ENCODE results near the gene NDUFAF8.

The NDUFAF8 gene

DNA sequence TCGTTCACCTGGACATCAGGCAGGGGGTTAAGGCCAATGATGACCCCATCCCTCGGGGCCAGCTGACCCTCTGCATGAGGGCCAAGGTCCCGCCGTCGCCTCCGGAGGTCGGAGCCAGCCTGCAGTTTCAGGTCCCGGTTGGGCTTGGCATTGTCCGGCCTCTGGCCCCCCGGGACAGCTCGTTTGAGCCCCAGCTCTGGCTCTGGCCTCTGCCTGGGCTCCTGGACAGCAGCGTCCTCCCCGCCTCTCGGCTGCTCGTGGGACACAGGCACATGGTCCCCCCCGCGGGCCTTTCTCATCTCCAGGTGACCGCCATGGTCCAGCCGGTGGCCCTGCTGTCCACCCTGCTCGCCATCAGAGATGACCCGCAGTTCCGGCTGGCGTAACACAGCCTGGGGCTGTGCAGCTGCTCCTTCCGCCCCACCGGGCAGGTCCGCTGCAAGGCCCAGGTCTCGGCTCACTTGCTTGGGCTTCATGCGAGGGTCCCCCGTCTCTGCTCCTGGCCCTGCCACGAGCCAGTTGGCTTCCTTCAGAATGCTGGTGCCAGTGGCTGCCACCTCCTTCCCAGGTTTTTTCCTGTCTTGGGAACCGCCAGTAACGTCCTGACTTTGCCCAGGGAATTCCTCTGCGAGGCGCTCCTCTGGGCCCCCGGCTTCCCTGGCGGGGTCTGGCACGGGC lies 6.7 kb downstream of the NDUFAF8 start:
- TF ChIP-seq, protein P1, sequence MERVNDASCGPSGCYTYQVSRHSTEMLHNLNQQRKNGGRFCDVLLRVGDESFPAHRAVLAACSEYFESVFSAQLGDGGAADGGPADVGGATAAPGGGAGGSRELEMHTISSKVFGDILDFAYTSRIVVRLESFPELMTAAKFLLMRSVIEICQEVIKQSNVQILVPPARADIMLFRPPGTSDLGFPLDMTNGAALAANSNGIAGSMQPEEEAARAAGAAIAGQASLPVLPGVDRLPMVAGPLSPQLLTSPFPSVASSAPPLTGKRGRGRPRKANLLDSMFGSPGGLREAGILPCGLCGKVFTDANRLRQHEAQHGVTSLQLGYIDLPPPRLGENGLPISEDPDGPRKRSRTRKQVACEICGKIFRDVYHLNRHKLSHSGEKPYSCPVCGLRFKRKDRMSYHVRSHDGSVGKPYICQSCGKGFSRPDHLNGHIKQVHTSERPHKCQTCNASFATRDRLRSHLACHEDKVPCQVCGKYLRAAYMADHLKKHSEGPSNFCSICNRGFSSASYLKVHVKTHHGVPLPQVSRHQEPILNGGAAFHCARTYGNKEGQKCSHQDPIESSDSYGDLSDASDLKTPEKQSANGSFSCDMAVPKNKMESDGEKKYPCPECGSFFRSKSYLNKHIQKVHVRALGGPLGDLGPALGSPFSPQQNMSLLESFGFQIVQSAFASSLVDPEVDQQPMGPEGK (CRISPR knock-in tag; IDR thresholded peaks at IDR 0.05; ENCODE audit: borderline replicate concordance), result no peak
- TF ChIP-seq BACH2 (CRISPR knock-in tag; IDR thresholded peaks at IDR 0.05; ENCODE audit: borderline replicate concordance) (no peak), ZNF565 (CRISPR knock-in tag; conservative IDR thresholded peaks at IDR 0.05; ENCODE audit: low read depth) (no peak), RARB (CRISPR knock-in tag; IDR thresholded peaks at IDR 0.05) (no peak)
- TF ChIP-seq, protein P2, sequence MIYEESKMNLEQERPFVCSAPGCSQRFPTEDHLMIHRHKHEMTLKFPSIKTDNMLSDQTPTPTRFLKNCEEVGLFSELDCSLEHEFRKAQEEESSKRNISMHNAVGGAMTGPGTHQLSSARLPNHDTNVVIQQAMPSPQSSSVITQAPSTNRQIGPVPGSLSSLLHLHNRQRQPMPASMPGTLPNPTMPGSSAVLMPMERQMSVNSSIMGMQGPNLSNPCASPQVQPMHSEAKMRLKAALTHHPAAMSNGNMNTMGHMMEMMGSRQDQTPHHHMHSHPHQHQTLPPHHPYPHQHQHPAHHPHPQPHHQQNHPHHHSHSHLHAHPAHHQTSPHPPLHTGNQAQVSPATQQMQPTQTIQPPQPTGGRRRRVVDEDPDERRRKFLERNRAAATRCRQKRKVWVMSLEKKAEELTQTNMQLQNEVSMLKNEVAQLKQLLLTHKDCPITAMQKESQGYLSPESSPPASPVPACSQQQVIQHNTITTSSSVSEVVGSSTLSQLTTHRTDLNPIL (CRISPR knock-in tag; IDR thresholded peaks at IDR 0.05; ENCODE audit: low read depth), result no peak
- ATAC-seq, result peak; percentile 2; the same call in 2 of the 3 replicates

DNA sequence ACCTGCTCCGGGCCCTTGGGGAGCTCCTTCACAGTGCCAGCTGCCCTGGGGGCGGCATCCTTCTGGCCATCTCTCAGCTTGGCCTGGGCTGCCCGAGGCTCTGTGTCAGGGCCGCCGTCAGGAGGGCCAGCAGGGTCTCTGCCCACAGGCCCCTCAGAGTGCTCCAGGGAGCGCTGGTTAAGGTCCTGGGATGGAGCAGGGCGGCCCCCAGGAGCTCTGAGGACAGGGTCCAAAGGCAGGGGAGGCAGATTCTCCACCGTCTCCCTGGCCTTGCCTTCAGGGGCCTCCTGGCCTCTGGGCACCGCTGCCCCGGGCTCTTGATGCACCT lies 7.2 kb downstream of the NDUFAF8 start:
- ATAC-seq, result peak; percentile 1; the same call in 1 of the 3 replicates
- TF ChIP-seq RARB (CRISPR knock-in tag; IDR thresholded peaks at IDR 0.05) (no peak), ZFP3 (CRISPR knock-in tag; IDR thresholded peaks at IDR 0.05) (no peak)

DNA sequence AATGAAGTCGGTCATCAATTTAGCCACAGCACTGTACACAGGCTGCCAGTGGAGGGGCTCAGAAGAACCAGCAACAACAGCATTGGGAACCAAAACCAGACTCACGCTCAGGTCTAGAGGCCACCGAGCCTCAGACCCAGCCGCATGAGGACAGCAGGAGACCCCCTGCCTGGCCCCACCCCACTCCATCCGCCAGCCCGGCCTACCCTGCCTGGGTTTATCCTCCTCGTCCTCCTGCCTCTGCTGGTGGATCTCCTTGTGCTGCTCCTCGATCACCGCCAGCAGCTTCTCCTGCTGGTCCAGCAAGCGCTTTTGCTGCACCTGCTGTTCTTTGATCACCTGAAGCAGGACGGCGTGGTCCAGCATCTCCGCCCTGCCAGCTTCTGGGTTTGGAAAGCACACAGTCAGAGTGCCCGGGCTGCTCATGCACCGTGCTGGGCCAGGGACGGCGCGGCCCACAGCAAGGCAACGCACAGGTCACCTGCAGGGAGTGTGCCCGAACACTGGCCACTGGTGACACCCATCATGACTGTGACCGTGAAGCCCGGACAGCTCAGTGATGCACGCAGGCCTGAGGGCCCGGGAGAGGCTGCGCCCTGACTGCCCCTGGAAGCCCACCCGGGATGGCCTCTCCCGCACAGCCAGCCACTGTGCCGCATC lies 7.7 kb downstream of the NDUFAF8 start:
- TF ChIP-seq PPARA (CRISPR knock-in tag; IDR thresholded peaks at IDR 0.05; ENCODE audit: borderline replicate concordance) (no peak), BACH2 (CRISPR knock-in tag; IDR thresholded peaks at IDR 0.05; ENCODE audit: borderline replicate concordance) (no peak), ZNF565 (CRISPR knock-in tag; conservative IDR thresholded peaks at IDR 0.05; ENCODE audit: low read depth) (no peak), ISL1 (CRISPR knock-in tag; IDR thresholded peaks at IDR 0.05) (no peak), RARB (CRISPR knock-in tag; IDR thresholded peaks at IDR 0.05) (no peak), ZFP3 (CRISPR knock-in tag; IDR thresholded peaks at IDR 0.05) (no peak), CSDC2 (CRISPR knock-in tag; IDR thresholded peaks at IDR 0.05) (no peak), ARNTL (CRISPR knock-in tag; IDR thresholded peaks at IDR 0.05; ENCODE audit: borderline replicate concordance, low read depth) (no peak), ZNF8 (CRISPR knock-in tag; IDR thresholded peaks at IDR 0.05) (no peak), ESRRG (CRISPR knock-in tag; IDR thresholded peaks at IDR 0.05) (no peak), GLIS3 (CRISPR knock-in tag; IDR thresholded peaks at IDR 0.05) (no peak), TCF4 (CRISPR knock-in tag; IDR thresholded peaks at IDR 0.05; ENCODE audit: borderline replicate concordance) (no peak)
- TF ChIP-seq, protein P2 (CRISPR knock-in tag; IDR thresholded peaks at IDR 0.05; ENCODE audit: low read depth), result no peak
- TF ChIP-seq, protein P3, sequence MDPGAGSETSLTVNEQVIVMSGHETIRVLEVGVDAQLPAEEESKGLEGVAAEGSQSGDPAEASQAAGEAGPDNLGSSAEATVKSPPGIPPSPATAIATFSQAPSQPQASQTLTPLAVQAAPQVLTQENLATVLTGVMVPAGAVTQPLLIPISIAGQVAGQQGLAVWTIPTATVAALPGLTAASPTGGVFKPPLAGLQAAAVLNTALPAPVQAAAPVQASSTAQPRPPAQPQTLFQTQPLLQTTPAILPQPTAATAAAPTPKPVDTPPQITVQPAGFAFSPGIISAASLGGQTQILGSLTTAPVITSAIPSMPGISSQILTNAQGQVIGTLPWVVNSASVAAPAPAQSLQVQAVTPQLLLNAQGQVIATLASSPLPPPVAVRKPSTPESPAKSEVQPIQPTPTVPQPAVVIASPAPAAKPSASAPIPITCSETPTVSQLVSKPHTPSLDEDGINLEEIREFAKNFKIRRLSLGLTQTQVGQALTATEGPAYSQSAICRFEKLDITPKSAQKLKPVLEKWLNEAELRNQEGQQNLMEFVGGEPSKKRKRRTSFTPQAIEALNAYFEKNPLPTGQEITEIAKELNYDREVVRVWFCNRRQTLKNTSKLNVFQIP (CRISPR knock-in tag; IDR thresholded peaks at IDR 0.05; ENCODE audit: borderline replicate concordance, low read depth), result no peak
- TF ChIP-seq, protein P4, sequence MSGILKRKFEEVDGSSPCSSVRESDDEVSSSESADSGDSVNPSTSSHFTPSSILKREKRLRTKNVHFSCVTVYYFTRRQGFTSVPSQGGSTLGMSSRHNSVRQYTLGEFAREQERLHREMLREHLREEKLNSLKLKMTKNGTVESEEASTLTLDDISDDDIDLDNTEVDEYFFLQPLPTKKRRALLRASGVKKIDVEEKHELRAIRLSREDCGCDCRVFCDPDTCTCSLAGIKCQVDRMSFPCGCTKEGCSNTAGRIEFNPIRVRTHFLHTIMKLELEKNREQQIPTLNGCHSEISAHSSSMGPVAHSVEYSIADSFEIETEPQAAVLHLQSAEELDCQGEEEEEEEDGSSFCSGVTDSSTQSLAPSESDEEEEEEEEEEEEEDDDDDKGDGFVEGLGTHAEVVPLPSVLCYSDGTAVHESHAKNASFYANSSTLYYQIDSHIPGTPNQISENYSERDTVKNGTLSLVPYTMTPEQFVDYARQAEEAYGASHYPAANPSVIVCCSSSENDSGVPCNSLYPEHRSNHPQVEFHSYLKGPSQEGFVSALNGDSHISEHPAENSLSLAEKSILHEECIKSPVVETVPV (CRISPR knock-in tag; IDR thresholded peaks at IDR 0.05), result no peak
- no peak; the same call in 2 of the 3 replicates for ATAC-seq

DNA sequence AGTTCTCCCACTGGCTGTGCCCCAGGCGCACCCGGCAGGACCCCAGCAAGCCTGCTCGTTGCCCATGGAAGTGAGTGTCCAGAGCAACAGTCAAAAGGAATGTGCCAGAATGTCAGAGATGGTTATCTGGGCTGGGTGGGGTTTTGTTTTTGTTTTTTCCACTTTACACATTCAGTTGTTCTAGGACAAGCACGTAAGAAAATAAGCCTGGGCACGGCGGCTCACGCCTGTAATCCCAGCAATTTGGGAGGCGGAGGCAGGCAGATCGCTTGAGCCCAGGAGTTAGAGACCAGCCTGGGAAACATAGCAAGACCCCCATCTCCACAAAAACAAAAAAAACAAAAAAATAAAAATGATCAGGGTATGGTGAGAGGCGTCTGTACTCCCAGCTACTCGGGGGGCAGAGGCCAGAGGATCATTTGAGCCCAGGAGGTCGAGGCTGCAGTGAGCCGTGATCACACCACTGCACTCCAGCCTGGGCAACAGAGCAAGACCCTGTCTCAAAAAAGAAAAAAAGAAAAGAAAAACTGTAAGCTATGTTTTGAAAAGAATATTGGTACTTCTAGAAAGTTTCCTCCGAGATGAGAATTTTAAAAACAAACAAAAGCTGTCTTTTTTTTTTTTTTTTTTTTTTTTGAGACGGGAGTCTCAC lies 8.3 kb downstream of the NDUFAF8 start:
- ATAC-seq, result no peak
- TF ChIP-seq RARB (CRISPR knock-in tag; IDR thresholded peaks at IDR 0.05) (no peak), ZFP3 (CRISPR knock-in tag; IDR thresholded peaks at IDR 0.05) (no peak), TOX (CRISPR knock-in tag; IDR thresholded peaks at IDR 0.05; ENCODE audit: borderline replicate concordance) (no peak), GLIS3 (CRISPR knock-in tag; IDR thresholded peaks at IDR 0.05) (no peak), ZC3H10 (CRISPR knock-in tag; IDR thresholded peaks at IDR 0.05) (no peak), BACH2 (CRISPR knock-in tag; IDR thresholded peaks at IDR 0.05; ENCODE audit: borderline replicate concordance) (no peak), ESRRG (CRISPR knock-in tag; IDR thresholded peaks at IDR 0.05) (no peak), PPARA (CRISPR knock-in tag; IDR thresholded peaks at IDR 0.05; ENCODE audit: borderline replicate concordance) (no peak), ISL1 (CRISPR knock-in tag; IDR thresholded peaks at IDR 0.05) (no peak), ZFP30 (CRISPR knock-in tag; IDR thresholded peaks at IDR 0.05) (no peak), ZNF8 (CRISPR knock-in tag; IDR thresholded peaks at IDR 0.05) (no peak), ZNF70 (CRISPR knock-in tag; IDR thresholded peaks at IDR 0.05) (no peak)
- TF ChIP-seq, protein P2 (CRISPR knock-in tag; IDR thresholded peaks at IDR 0.05; ENCODE audit: low read depth), result no peak
- TF ChIP-seq, protein P3 (CRISPR knock-in tag; IDR thresholded peaks at IDR 0.05; ENCODE audit: borderline replicate concordance, low read depth), result no peak

Data from SK-N-SH treated with all-trans-retinoic acid at 6 μM for 48 hours (cell line).